CD4-positive, alpha-beta T cell treated with Interleukin-6 for 4 hours (primary cell): Measurements from ENCODE around the gene VPS37C.

Source experiments
- DNase-seq: peaks from one replicate; pipeline ENCODE4 v3.0.0-alpha.2; 2020; ENCODE audit warnings: mixed read lengths

The VPS37C gene

DNA sequence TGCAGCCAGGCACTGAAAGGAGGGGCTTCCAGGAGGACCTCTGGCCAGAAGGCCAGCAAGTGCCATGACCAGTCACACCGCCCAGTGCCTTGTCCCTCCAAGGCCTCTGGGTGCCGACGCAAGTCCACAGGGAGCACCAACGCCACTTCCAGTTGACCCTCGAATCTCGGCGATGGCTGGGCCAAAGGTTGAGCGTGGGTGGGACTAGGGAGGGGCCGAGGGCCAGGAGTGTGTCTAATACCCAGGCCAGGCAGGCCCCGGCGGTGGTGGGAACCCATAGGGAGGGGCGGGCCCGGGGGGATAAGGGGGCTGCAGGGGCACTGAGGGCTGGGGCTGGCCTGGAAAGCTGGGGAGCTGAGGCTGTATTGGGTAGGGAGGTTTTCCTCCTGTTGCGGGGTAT lies 29.6 kb downstream of the VPS37C start:
- no peak for DNase-seq

GRCh38 chr11:61131186-61131585 lies 30.0 kb downstream of the VPS37C start:
- no peak for DNase-seq

- DNase-seq: peak; percentile 94
Measured at GRCh38 chr11:61129639-61130523, 31.3 kb downstream of the VPS37C start.

DNA sequence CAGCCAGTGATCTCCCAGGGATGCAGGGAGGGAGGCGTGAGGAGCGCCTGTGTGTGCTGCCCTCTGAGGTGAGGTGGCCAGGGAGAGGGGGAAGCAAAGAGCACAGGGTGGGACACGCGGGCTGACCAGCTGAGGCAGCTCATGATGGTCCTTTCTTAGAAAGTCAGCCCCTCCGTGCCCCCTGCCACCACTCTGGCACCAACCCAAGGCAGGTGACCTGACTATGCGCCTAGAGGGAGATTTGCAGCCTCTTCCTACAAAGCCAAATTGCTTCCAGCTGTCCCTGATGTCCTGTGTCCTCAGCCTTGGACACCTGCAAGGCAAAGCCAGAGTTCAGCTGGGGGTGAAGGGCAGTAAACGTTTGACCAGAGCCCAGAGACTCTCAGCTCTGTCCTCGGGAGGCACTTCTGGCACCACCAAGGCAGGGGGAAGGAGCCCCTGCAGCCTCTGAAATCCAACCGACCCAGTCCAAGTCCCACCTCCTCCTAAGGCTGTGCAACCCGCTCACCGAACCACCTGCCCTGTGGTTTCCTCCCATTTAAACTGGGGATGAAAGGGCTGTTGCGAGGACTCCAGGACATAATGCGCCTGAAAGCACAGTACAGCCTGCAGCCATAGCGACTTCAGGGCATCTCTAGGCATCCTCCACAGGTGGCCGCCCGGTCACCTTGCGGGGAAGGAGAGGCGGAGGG lies 32.1 kb downstream of the VPS37C start:
- no peak for DNase-seq

GRCh38 chr11:61127991-61128390 lies 33.2 kb downstream of the VPS37C start:
- DNase-seq: no peak

- no peak for DNase-seq
Measured at GRCh38 chr11:61126256-61126655, 35.0 kb downstream of the VPS37C start.

- no peak for DNase-seq
Measured at GRCh38 chr11:61125310-61125684, 35.9 kb downstream of the VPS37C start.

GRCh38 chr11:61124574-61125309 lies 36.5 kb downstream of the VPS37C start:
- DNase-seq: no peak

DNA sequence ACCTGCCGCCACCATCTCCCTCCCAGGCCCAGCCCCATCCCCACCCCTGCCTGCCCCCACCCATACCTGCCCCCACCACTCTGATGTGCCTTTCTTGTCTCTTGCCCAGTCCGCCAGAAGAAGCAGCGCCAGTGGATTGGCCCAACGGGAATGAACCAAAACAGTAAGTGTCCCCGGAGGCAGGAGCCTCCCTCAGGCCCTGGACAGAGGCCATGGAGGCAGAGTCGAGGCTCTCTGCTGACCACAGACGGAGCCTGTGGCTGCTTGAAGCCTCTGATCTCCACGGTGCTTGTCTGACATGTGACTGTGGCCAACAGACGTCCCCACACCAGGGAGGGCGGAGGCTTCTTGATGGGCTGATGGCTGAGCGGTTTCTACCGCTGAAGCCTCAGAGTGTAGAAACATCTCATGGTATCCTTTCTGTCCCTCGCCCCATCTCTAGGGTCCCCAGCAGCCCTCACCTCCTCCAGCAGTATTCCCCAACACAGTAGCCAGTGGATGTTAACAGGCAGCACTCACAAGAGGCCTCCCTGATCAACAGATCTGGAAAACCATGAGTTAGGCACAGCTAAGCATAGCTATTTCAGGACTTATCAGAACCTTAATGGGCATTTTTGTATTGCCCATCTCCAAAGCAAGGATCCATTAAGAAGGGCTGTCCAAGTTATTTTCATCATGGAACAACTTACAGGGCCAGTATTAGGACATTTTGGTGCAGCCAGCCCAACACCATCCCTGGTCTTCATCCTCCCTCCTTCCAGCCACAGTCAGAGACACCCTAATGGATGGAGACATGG lies 37.3 kb downstream of the VPS37C start:
- no peak for DNase-seq

- no peak for DNase-seq
Measured at GRCh38 chr11:61122761-61123160, 38.5 kb downstream of the VPS37C start.

DNA sequence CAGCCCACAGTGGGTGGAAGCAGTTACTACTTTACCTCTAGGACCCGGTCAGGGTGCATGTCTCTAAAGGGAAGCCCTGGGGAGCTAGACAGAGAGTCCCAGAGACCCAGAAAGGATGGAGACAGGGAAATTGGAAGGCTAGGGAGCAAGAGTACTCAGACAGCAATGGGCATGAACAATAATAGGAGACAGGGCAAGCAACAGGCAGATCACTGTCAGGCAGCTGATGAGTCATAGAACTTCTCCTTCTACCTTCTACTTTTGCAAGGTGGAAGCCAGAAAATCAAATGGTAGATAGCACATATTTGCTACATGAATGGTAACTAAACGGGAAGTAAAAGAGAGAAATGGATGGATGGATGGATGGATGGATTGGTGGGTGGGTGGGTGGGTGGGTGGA lies 39.3 kb downstream of the VPS37C start:
- DNase-seq: no peak

GRCh38 chr11:61121192-61121831 lies 39.9 kb downstream of the VPS37C start:
- no peak for DNase-seq

DNA sequence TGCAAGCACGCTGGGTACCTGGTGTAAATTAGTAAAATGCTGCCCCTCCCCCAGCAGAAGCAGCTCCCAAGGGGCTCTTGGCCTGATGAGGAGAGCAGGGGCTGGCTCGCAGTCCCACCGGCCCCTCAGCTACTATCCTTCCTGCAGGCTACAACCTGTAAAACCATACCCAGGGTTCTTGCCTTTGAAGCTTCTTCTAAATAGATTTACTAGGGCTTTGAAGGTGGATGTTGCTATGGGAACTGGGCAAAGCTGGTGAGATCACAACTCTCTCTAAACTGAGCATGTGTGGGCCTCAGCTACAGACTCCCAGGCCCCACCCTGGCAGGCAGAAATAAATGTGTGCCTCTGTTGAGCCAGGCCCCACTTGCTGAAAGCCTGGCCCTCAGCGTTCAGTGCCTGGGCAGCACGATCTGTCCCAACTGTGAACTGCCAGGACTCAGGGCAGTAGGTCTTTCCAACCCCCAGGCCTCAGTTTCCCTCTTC lies 40.5 kb downstream of the VPS37C start:
- peak; percentile 75 for DNase-seq

DNA sequence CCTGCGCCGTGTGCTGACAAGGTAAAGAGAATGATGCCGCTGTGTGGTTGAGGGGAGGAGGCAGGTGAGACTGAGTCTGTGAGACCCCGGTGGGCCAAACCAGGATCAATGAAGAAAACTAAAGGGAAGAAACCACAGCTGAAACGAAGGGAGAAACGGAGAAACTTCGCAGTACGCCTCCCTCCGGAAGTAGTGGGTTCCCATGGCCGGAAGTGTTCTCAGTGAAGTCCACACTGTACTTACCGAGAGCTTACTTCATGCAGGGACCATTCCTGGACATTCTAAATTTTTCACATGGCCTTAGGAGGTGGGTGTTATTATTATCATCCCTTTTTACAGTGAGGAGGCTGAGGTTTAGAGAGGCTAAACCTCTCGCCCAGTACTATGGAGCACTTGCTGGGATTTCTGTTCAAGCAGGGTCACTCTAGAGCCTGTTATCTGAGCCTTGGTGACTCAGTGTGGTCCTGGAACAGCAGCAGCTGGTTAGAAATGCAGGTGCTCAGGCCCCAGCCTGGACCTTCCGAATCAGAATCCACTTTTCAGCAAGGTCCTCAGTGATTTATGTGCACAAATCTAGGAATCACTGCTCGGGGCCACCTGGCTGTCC lies 41.0 kb downstream of the VPS37C start:
- DNase-seq: no peak

DNA sequence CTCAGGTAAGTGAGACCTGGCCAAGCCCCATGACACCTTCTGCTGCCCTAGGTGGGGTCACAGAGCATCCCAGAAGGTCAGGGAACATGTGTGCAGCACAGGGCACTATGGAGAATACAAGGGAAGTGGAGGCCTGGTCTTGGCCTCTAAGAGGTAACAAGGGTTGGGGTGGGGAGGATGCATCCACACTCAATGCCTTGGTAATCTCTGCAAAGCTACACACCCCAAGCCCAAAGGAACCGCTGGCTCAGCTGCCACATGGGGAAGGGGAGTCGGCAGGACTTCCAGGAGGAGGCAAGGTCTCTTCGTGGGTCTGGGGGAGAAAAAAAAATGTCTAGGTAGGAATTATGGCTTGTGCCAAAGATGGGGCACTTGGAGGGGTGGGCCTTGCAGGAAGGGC lies 41.7 kb downstream of the VPS37C start:
- no peak for DNase-seq

DNA sequence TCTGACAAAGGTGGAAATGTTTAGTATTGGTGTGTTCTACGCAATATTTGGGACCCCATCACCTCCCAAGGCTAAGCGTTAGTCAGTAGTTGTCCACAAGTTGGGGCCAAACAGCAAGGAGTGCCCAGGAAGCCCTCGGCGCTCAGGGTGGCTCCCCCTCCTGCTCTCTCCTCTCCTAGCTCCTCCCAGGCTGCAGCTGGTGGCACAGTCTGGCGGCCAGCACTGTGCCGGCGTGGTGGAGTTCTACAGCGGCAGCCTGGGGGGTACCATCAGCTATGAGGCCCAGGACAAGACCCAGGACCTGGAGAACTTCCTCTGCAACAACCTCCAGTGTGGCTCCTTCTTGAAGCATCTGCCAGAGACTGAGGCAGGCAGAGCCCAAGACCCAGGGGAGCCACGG lies 42.2 kb downstream of the VPS37C start:
- no peak for DNase-seq

DNA sequence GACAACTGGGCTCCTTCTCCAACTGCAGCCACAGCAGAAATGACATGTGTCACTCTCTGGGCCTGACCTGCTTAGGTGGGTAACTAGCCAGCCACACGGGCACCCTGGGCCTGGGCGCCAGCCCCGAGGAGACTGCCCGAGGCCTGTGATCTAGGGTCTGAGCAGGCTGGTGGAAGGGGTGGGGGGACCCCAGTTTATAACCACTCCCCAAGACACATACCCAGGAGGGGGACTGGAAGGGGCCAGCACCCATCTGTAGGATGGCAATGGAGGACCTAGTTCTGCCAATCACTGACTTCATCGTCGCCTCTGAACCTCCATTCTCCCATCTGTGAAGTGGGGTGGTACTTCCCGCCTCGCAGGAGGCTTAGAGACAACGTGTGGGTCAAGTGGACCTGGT lies 42.8 kb downstream of the VPS37C start:
- DNase-seq: no peak

DNA sequence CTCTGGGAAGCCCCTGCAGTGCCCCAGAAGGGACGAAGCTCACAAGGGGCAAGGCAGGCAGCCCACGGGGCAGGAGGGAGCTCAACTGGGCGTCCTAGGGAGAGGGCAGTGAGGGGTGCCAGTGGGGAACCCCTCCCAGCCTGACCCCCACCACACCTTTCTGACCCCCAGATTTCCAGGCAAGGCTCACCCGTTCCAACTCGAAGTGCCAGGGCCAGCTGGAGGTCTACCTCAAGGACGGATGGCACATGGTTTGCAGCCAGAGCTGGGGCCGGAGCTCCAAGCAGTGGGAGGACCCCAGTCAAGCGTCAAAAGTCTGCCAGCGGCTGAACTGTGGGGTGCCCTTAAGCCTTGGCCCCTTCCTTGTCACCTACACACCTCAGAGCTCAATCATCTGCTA lies 43.2 kb downstream of the VPS37C start:
- no peak for DNase-seq

DNA sequence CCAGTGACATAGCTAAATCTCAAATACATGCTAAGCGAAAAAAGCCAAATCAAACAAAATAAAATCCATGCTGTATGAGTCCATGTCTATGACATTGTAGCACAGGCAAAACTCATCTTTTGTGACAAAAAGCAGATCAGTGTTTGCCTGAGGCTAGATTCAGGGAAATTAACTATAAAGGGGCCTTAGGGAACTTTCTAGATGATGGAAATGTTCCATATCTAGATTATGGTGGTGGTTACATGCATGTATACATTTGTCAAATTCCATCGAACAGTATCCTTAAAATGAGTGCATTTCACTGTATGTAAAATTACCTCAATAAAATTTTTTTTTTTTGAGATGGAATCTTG lies 44.1 kb downstream of the VPS37C start:
- DNase-seq: no peak

DNA sequence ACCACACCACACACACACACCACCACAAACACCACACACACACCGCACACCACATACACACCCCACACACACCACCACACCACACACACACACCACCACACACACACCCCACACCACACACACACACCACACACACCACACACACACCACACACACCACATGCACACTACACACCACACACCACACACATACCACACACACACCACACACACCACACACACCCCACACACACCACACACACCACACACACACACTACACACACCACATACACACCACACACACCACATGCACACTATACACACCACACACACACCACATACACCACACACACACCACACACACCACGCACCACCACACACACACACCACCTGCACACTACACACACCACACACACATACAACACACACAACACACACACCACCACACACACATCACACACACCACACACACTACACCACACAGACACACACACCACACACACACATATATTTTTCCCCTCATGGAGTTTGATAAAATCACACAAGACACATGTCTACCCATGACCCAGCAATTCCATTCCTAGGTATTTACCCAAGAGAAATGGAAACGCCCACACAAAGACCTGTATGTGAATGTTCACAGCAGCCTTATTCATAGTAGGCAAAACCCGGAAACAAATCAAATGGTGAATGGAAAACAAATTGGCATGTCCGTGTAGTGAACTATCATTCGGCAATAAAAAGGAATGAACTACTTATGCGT lies 44.6 kb downstream of the VPS37C start:
- no peak for DNase-seq
